ENCODE data around the gene FLCN. TPM values are rescaled to one million over a fixed set of nuclear protein-coding genes. Genes with fewer than 3 reads are reported as not detected.

FLCN gene
- total and polyA plus RNA-seq, 2 donors = 14.4 to 14.6 TPM

GRCh38 chr17:17164156-17164555, 72.8 kb downstream of the FLCN start:
- peaks cover 80 to 92% of the 10 kb centered on the region in 2 donors for H3K36me3 ChIP-seq (ENCODE audit: control insufficient read depth in 2 of 2, insufficient read depth in 2 of 2, low read length in 1 of 2)
- WGBS = 98% methylated on average over 25 of the region's 25 CpGs
- H3K4me3 ChIP-seq (ENCODE audit: low read length in 2 of 2) = no peak overlapping the region
- no peaks in the 10 kb centered on the region for H3K27me3 ChIP-seq (ENCODE audit: control insufficient read depth in 2 of 2, insufficient read depth in 1 of 2, low read length in 1 of 2)
- H3K27ac ChIP-seq (ENCODE audit: low read depth in 1 of 2, low read length in 1 of 2) = no peak overlapping the region
- no peak for DNase-seq (ENCODE audit: low read depth in 6 of 9, low spot score in 9 of 9)
- H3K9me3 ChIP-seq (ENCODE audit: control insufficient read depth in 2 of 2, insufficient read depth in 1 of 2, low read length in 1 of 2) = no peaks in the 10 kb centered on the region
- peaks cover 0 to 4% of the 10 kb centered on the region in 2 donors for H3K4me1 ChIP-seq (ENCODE audit: control insufficient read depth in 2 of 2, insufficient read depth in 2 of 2, low read length in 2 of 2)

Other genes starting within 250 kb of the FLCN start
- gene MPRIP, start 194.7 kb downstream of the FLCN start, total RNA-seq = 99.8 TPM
- gene MPRIP, start 194.7 kb downstream of the FLCN start, polyA plus RNA-seq = 137 TPM
- 1.9 TPM for gene PLD6, start 30.8 kb downstream of the FLCN start, total RNA-seq
- 3.8 TPM for gene PLD6, start 30.8 kb downstream of the FLCN start, polyA plus RNA-seq
- gene COPS3, start 44.1 kb upstream of the FLCN start, total RNA-seq = 105 TPM
- 56.6 TPM for gene COPS3, start 44.1 kb upstream of the FLCN start, polyA plus RNA-seq
- 6.0 TPM for gene NT5M, start 66.2 kb upstream of the FLCN start, total RNA-seq
- gene NT5M, start 66.2 kb upstream of the FLCN start, polyA plus RNA-seq = 7.3 TPM
- 14.3 TPM for gene MED9, start 239.8 kb upstream of the FLCN start, total RNA-seq
- gene MED9, start 239.8 kb upstream of the FLCN start, polyA plus RNA-seq = 14.3 TPM

Data from thymus (tissue), 11 donors.